ENCODE results near the gene SERPINA9.

The SERPINA9 gene

GRCh38 chr14:94481468-94482131 lies 5.6 kb upstream of the SERPINA9 start:
- H3K36me3 ChIP-seq (ENCODE audit: insufficient read depth, low read length), result no peaks in the 10 kb centered on the region
- H3K4me1 ChIP-seq (ENCODE audit: insufficient read depth, low read length), result no peaks in the 10 kb centered on the region; the same call in 1 of the 2 replicates
- no peak overlapping the region for H3K9ac ChIP-seq (ENCODE audit: low read depth, low read length)
- H3K9me3 ChIP-seq (ENCODE audit: control insufficient read depth, insufficient read depth, low read length), result peaks cover 7% of the 10 kb centered on the region; the same call in 1 of the 2 replicates

- Histone ChIP-seq H3K9me3 (ENCODE audit: control insufficient read depth, insufficient read depth, low read length) (peaks cover 7% of the 10 kb centered on the region; the same call in 1 of the 2 replicates), H3K9ac (ENCODE audit: low read depth, low read length) (no peak overlapping the region), H3K4me1 (ENCODE audit: insufficient read depth, low read length) (no peaks in the 10 kb centered on the region; the same call in 1 of the 2 replicates)
Measured at GRCh38 chr14:94480809-94481208, 4.8 kb upstream of the SERPINA9 start.

GRCh38 chr14:94478420-94478819 lies 2.4 kb upstream of the SERPINA9 start:
- Histone ChIP-seq H3K36me3 (ENCODE audit: insufficient read depth, low read length) (no peaks in the 10 kb centered on the region), H3K9ac (ENCODE audit: low read depth, low read length) (no peak overlapping the region), H3K4me1 (ENCODE audit: insufficient read depth, low read length) (peaks cover 4% of the 10 kb centered on the region; the same call in 1 of the 2 replicates), H3K9me3 (ENCODE audit: control insufficient read depth, insufficient read depth, low read length) (peaks cover 7% of the 10 kb centered on the region; the same call in 1 of the 2 replicates)

More at GRCh38 chr14:94480809-94481208, 4.8 kb upstream of the SERPINA9 start:
- no peaks in the 10 kb centered on the region for H3K36me3 ChIP-seq (ENCODE audit: insufficient read depth, low read length)

- H3K36me3 ChIP-seq (ENCODE audit: insufficient read depth, low read length), result no peaks in the 10 kb centered on the region
- H3K4me1 ChIP-seq (ENCODE audit: insufficient read depth, low read length), result peaks cover 4% of the 10 kb centered on the region; the same call in 1 of the 2 replicates
- no peak overlapping the region for H3K9ac ChIP-seq (ENCODE audit: low read depth, low read length)
- peaks cover 7% of the 10 kb centered on the region; the same call in 1 of the 2 replicates for H3K9me3 ChIP-seq (ENCODE audit: control insufficient read depth, insufficient read depth, low read length)
Measured at GRCh38 chr14:94474581-94475031, 1.4 kb downstream of the SERPINA9 start.

GRCh38 chr14:94473666-94474410 lies 2.2 kb downstream of the SERPINA9 start:
- Histone ChIP-seq H3K9ac (ENCODE audit: low read depth, low read length) (no peak overlapping the region), H3K36me3 (ENCODE audit: insufficient read depth, low read length) (no peaks in the 10 kb centered on the region), H3K4me1 (ENCODE audit: insufficient read depth, low read length) (peaks cover 4% of the 10 kb centered on the region; the same call in 1 of the 2 replicates), H3K9me3 (ENCODE audit: control insufficient read depth, insufficient read depth, low read length) (peaks cover 3% of the 10 kb centered on the region; the same call in 1 of the 2 replicates)

GRCh38 chr14:94472842-94473241 lies 3.2 kb downstream of the SERPINA9 start:
- H3K4me1 ChIP-seq (ENCODE audit: insufficient read depth, low read length), result peaks cover 4% of the 10 kb centered on the region; the same call in 1 of the 2 replicates
- no peaks in the 10 kb centered on the region for H3K9me3 ChIP-seq (ENCODE audit: control insufficient read depth, insufficient read depth, low read length)
- H3K9ac ChIP-seq (ENCODE audit: low read depth, low read length), result no peak overlapping the region
- no peaks in the 10 kb centered on the region for H3K36me3 ChIP-seq (ENCODE audit: insufficient read depth, low read length)

- peaks cover 4% of the 10 kb centered on the region; the same call in 1 of the 2 replicates for H3K4me1 ChIP-seq (ENCODE audit: insufficient read depth, low read length)
- H3K9ac ChIP-seq (ENCODE audit: low read depth, low read length), result no peak overlapping the region
- no peaks in the 10 kb centered on the region for H3K9me3 ChIP-seq (ENCODE audit: control insufficient read depth, insufficient read depth, low read length)
- H3K36me3 ChIP-seq (ENCODE audit: insufficient read depth, low read length), result no peaks in the 10 kb centered on the region
Measured at GRCh38 chr14:94471045-94471444, 5.0 kb downstream of the SERPINA9 start.

GRCh38 chr14:94470311-94470710 lies 5.7 kb downstream of the SERPINA9 start:
- Histone ChIP-seq H3K9ac (ENCODE audit: low read depth, low read length) (no peak overlapping the region), H3K4me1 (ENCODE audit: insufficient read depth, low read length) (peaks cover 4% of the 10 kb centered on the region; the same call in 1 of the 2 replicates), H3K9me3 (ENCODE audit: control insufficient read depth, insufficient read depth, low read length) (peaks cover 1% of the 10 kb centered on the region; the same call in 1 of the 2 replicates), H3K36me3 (ENCODE audit: insufficient read depth, low read length) (no peaks in the 10 kb centered on the region)

- H3K4me1 ChIP-seq (ENCODE audit: insufficient read depth, low read length), result no peaks in the 10 kb centered on the region
- H3K9me3 ChIP-seq (ENCODE audit: control insufficient read depth, insufficient read depth, low read length), result peaks cover 5% of the 10 kb centered on the region; the same call in 1 of the 2 replicates
- H3K36me3 ChIP-seq (ENCODE audit: insufficient read depth, low read length), result no peaks in the 10 kb centered on the region
- H3K9ac ChIP-seq (ENCODE audit: low read depth, low read length), result no peak overlapping the region
Measured at GRCh38 chr14:94469261-94469660, 6.7 kb downstream of the SERPINA9 start.

GRCh38 chr14:94467728-94468520 lies 8.1 kb downstream of the SERPINA9 start:
- peaks cover 5% of the 10 kb centered on the region; the same call in 1 of the 2 replicates for H3K9me3 ChIP-seq (ENCODE audit: control insufficient read depth, insufficient read depth, low read length)

GRCh38 chr14:94466706-94467370 lies 9.2 kb downstream of the SERPINA9 start:
- Histone ChIP-seq H3K9ac (ENCODE audit: low read depth, low read length) (no peak overlapping the region), H3K36me3 (ENCODE audit: insufficient read depth, low read length) (no peaks in the 10 kb centered on the region), H3K4me1 (ENCODE audit: insufficient read depth, low read length) (no peaks in the 10 kb centered on the region), H3K9me3 (ENCODE audit: control insufficient read depth, insufficient read depth, low read length) (peaks cover 5% of the 10 kb centered on the region; the same call in 1 of the 2 replicates)

More at GRCh38 chr14:94467728-94468520, 8.1 kb downstream of the SERPINA9 start:
- Histone ChIP-seq H3K9ac (ENCODE audit: low read depth, low read length) (no peak overlapping the region), H3K36me3 (ENCODE audit: insufficient read depth, low read length) (no peaks in the 10 kb centered on the region), H3K4me1 (ENCODE audit: insufficient read depth, low read length) (no peaks in the 10 kb centered on the region)

- Histone ChIP-seq H3K4me1 (ENCODE audit: insufficient read depth, low read length) (no peaks in the 10 kb centered on the region), H3K36me3 (ENCODE audit: insufficient read depth, low read length) (no peaks in the 10 kb centered on the region), H3K9ac (ENCODE audit: low read depth, low read length) (no peak overlapping the region), H3K9me3 (ENCODE audit: control insufficient read depth, insufficient read depth, low read length) (peaks cover 5% of the 10 kb centered on the region; the same call in 1 of the 2 replicates)
Measured at GRCh38 chr14:94465042-94465441, 11.0 kb downstream of the SERPINA9 start.

- H3K9me3 ChIP-seq (ENCODE audit: control insufficient read depth, insufficient read depth, low read length), result peaks cover 5% of the 10 kb centered on the region; the same call in 1 of the 2 replicates
- H3K36me3 ChIP-seq (ENCODE audit: insufficient read depth, low read length), result no peaks in the 10 kb centered on the region
- H3K4me1 ChIP-seq (ENCODE audit: insufficient read depth, low read length), result no peaks in the 10 kb centered on the region
- H3K9ac ChIP-seq (ENCODE audit: low read depth, low read length), result no peak overlapping the region
Measured at GRCh38 chr14:94464290-94464689, 11.7 kb downstream of the SERPINA9 start.
